IMR-90 (cell line): ENCODE data around the gene NUP54. TPM values are rescaled to one million over a fixed set of nuclear protein-coding genes. Genes with fewer than 3 reads are reported as not detected.

ENCODE experiments used
- ATAC-seq: fragments of 200-7000 bp; cut with Tn5 transposase; 2 replicates; pipeline ENCODE4 v1.9.1; 2020; ENCODE audit warnings: low read depth, mild to moderate bottlenecking, moderate library complexity
- BruUV-seq: library from RNA; stranded (reverse); fragments of 400-500 nt; replicated peaks from 2 replicates; lab custom pipeline; 2021; lab: Mats Ljungman, UMichigan
- CTCF ChIA-PET: fragments of 300-600 bp; formaldehyde crosslinking; extraction: SDS; loops from one replicate; lab custom pipeline; 2021; ENCODE audit warnings: antibody characterized with exemption; lab: Yijun Ruan, JAX
- POLR2A ChIA-PET: fragments of 300-600 bp; sonication (Branson Sonifier 250); formaldehyde crosslinking; loops from one replicate; lab custom pipeline; 2022; ENCODE audit warnings: antibody characterized with exemption; ENCODE audit not compliant: unreplicated experiment; lab: Charles Lee
- DNase-seq: peaks from one replicate; pipeline ENCODE4 v3.0.0; 2013
- H2AFZ ChIP-seq: replicated peaks from 2 replicates; pipeline ENCODE3; 2013; ENCODE audit warnings: low read length, mild to moderate bottlenecking; ENCODE audit not compliant: poor library complexity
- H2AK5ac ChIP-seq: 2 replicates; pipeline ENCODE4 v1.6.1; 2013; ENCODE audit warnings: low read depth, low read length, inconsistent platforms
- H2AK9ac ChIP-seq: replicated peaks from 2 replicates; pipeline ENCODE3; 2013; ENCODE audit warnings: mild to moderate bottlenecking, low read depth, low read length, moderate library complexity; ENCODE audit not compliant: poor library complexity
- H2BK120ac ChIP-seq: 2 replicates; pipeline ENCODE4 v1.6.1; 2013; ENCODE audit warnings: low read depth, low read length, inconsistent platforms
- H2BK15ac ChIP-seq: 3 replicates; pipeline ENCODE4 v1.6.1; 2013; ENCODE audit warnings: low read depth, low read length, inconsistent platforms
- H2BK20ac ChIP-seq: 2 replicates; pipeline ENCODE4 v1.6.1; 2013; ENCODE audit warnings: low read depth, mild to moderate bottlenecking, inconsistent platforms, low read length, moderate library complexity
- H2BK5ac ChIP-seq: 2 replicates; pipeline ENCODE4 v1.6.1; 2013; ENCODE audit warnings: mild to moderate bottlenecking, low read depth, low read length, inconsistent platforms; ENCODE audit not compliant: poor library complexity, severe bottlenecking
- H3K14ac ChIP-seq: replicated peaks from 2 replicates; pipeline ENCODE4 v1.6.1; 2013; ENCODE audit warnings: low read depth, low read length, inconsistent platforms
- H3K18ac ChIP-seq: 2 replicates; pipeline ENCODE4 v1.6.1; 2013; ENCODE audit warnings: low read depth, low read length, control low read depth
- H3K23ac ChIP-seq: 2 replicates; pipeline ENCODE4 v1.6.1; 2013; ENCODE audit warnings: low read depth, low read length, inconsistent platforms
- H3K27ac ChIP-seq: 2 replicates; pipeline ENCODE4 v1.5.1; 2013; ENCODE audit warnings: mild to moderate bottlenecking, control low read depth, low read length; ENCODE audit not compliant: insufficient read depth
- H3K27me3 ChIP-seq: 2 replicates; pipeline ENCODE4 v1.6.1; 2013; ENCODE audit warnings: low read length; ENCODE audit not compliant: control insufficient read depth, insufficient read depth
- H3K36me3 ChIP-seq: 2 replicates; pipeline ENCODE4 v1.6.1; 2013; ENCODE audit warnings: low read length, mixed read lengths; ENCODE audit not compliant: control insufficient read depth, insufficient read depth
- H3K4ac ChIP-seq: 2 replicates; pipeline ENCODE4 v1.6.1; 2013; ENCODE audit warnings: low read depth, low read length, inconsistent platforms
- H3K4me1 ChIP-seq: 2 replicates; pipeline ENCODE4 v1.6.1; 2013; ENCODE audit warnings: low read length, mixed read lengths; ENCODE audit not compliant: control insufficient read depth, insufficient read depth
- H3K4me2 ChIP-seq: 2 replicates; pipeline ENCODE4 v1.6.1; 2013; ENCODE audit warnings: low read depth, mild to moderate bottlenecking, control low read depth, low read length, moderate library complexity
- H3K4me3 ChIP-seq: 2 replicates; pipeline ENCODE4 v1.5.1; 2013; ENCODE audit warnings: low read depth, mild to moderate bottlenecking, control low read depth, low read length, moderate library complexity; ENCODE audit not compliant: insufficient read depth
- H3K56ac ChIP-seq: 2 replicates; pipeline ENCODE4 v1.6.1; 2013; ENCODE audit warnings: low read length, inconsistent platforms; ENCODE audit not compliant: insufficient read depth; ENCODE audit errors: extremely low read depth
- H3K79me1 ChIP-seq, 2 experiments: 2 replicates each; pipeline ENCODE4 v1.6.1; 2013; ENCODE audit warnings: low read length in 2 of 2, inconsistent platforms in 1 of 2, low read depth in 1 of 2
- H3K9ac ChIP-seq: 2 replicates; pipeline ENCODE4 v1.6.1; 2013; ENCODE audit warnings: low read depth, low read length, control low read depth
- H3K9me1 ChIP-seq: 2 replicates; pipeline ENCODE4 v1.6.1; 2013; ENCODE audit warnings: low read length, inconsistent platforms; ENCODE audit not compliant: insufficient read depth
- H3K9me3 ChIP-seq: 2 replicates; pipeline ENCODE4 v1.6.1; 2013; ENCODE audit warnings: low read length; ENCODE audit not compliant: control insufficient read depth, insufficient read depth
- H4K20me1 ChIP-seq: 2 replicates; pipeline ENCODE4 v1.6.1; 2013; ENCODE audit warnings: low read length, inconsistent platforms; ENCODE audit not compliant: insufficient read depth
- H4K5ac ChIP-seq: 2 replicates; pipeline ENCODE4 v1.6.1; 2013; ENCODE audit warnings: mild to moderate bottlenecking, low read depth, low read length, control low read depth
- H4K8ac ChIP-seq, 2 experiments: 2 replicates each; pipeline ENCODE4 v1.6.1; 2013; ENCODE audit warnings: low read depth in 2 of 2, low read length in 2 of 2, control low read depth in 1 of 2, inconsistent platforms in 1 of 2
- H4K91ac ChIP-seq: 2 replicates; pipeline ENCODE4 v1.6.1; 2013; ENCODE audit warnings: low read depth, low read length, inconsistent platforms; ENCODE audit not compliant: insufficient read depth
- CHD1 ChIP-seq: IDR thresholded peaks from 2 replicates; pipeline ENCODE4 v1.6.1; 2012; ENCODE audit warnings: low read depth, low read length, improper control_type of control experiment
- MAZ ChIP-seq: IDR thresholded peaks from 2 replicates; pipeline ENCODE4 v1.6.1; 2012; ENCODE audit warnings: low read depth, mild to moderate bottlenecking, low read length, improper control_type of control experiment, moderate library complexity, borderline replicate concordance
- MXI1 ChIP-seq: IDR thresholded peaks from 2 replicates; pipeline ENCODE4 v1.6.1; 2012; ENCODE audit warnings: low read depth, mild to moderate bottlenecking, low read length, moderate library complexity, borderline replicate concordance
- POLR2A ChIP-seq: IDR thresholded peaks from 2 replicates; pipeline ENCODE4 v1.6.1; 2012; ENCODE audit warnings: mild to moderate bottlenecking, low read depth, low read length
- RAD21 ChIP-seq: IDR thresholded peaks from 2 replicates; pipeline ENCODE4 v1.6.1; 2012; ENCODE audit warnings: low read length, improper control_type of control experiment
- RCOR1 ChIP-seq: IDR thresholded peaks from 2 replicates; pipeline ENCODE4 v1.6.1; 2012; ENCODE audit warnings: mild to moderate bottlenecking, low read length, improper control_type of control experiment; ENCODE audit not compliant: insufficient replicate concordance
- dilution Hi-C: fragments of 300-500 bp; cut with HindIII; formaldehyde crosslinking; loops from one replicate; pipeline ENCODE4 v1.14.3; 2018; ENCODE audit warnings: low sequenced_read_pairs; ENCODE audit not compliant: unreplicated experiment
- in situ Hi-C: fragments of 300-500 bp; cut with MboI; formaldehyde crosslinking; loops from 3 replicates; pipeline ENCODE4 v1.14.3; 2019; ENCODE audit warnings: low sequenced_read_pairs, inconsistent platforms, mixed read lengths
- intact Hi-C: fragments of 100-400 bp; cut with micrococcal nuclease; formaldehyde crosslinking; loops from 2 replicates; pipeline ENCODE4 v1.10.0; 2022
- polyA plus RNA-seq, 3 experiments: library from polyadenylated mRNA; depleted of rRNA; stranded (reverse); fragments of >200 nt; gene quantifications; 2 replicates each; pipeline ENCODE4 v1.2.3, GENCODE V29; 2012; ENCODE audit warnings: low replicate concordance in 1 of 3
- total RNA-seq: library from RNA; depleted of rRNA; stranded (reverse); fragments of >200 nt; gene quantifications from 2 replicates; pipeline ENCODE4 v1.2.3, GENCODE V29; 2012

Gene NUP54
- total and polyA plus RNA-seq, 2 of the 4 experiments (the other 2 are of a cell fraction) = 24.6 to 44.4 TPM

DNA sequence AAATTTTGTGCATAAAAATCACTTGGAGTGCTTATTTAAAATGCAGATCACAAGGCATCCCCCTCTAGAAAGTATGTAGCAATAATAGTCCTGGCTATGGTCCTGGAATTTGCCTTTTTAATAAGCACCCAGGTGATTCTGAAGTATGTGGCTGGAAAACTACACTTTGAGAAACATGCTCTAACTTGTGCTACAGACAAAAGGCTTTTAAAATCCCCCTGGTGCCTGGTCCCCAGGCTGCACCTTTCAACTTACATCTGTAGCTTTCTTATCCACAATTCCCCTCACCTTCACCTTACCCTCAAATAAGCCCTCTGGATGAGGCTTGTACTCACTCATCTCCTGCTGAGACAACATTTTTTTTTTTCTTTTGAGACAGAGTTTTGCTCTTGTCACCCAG is 52.6 kb downstream of the NUP54 start:
- Histone ChIP-seq H3K4me2 (no peak overlapping the region), H2BK5ac (no peak overlapping the region), H3K9ac (no peak overlapping the region), H2AFZ (no peak overlapping the region), H4K8ac (no peak overlapping the region), H3K14ac (no peak overlapping the region), H3K79me1 (no peaks in the 10 kb centered on the region), H3K56ac (no peak overlapping the region), H3K36me3 (no peaks in the 10 kb centered on the region), H2BK120ac (no peak overlapping the region), H3K4me3 (no peak overlapping the region), H3K9me3 (no peaks in the 10 kb centered on the region), H4K20me1 (no peaks in the 10 kb centered on the region), H2BK15ac (no peak overlapping the region), H2BK20ac (no peak overlapping the region), H3K18ac (no peak overlapping the region), H3K4ac (no peak overlapping the region), H3K4me1 (0 out of 2 replicates have a peak, but pooled peaks cover 2% of the 10 kb centered on the region), H3K23ac (no peak overlapping the region), H3K27ac (no peak overlapping the region), H4K91ac (no peak overlapping the region), H3K27me3 (peaks cover 10% of the 10 kb centered on the region), H2AK5ac (no peak overlapping the region), H4K5ac (no peak overlapping the region), H3K9me1 (0 out of 2 replicates have a peak, but pooled peaks cover 2% of the 10 kb centered on the region), H2AK9ac (no peak overlapping the region)
- intact Hi-C loops = no loop called here
- ChIA-PET CTCF (no interaction called here), POLR2A (no interaction called here)
- dilution Hi-C loops = no loop called here
- in situ Hi-C loops = no loop called here
- TF ChIP-seq RCOR1 (no peak), MAZ (no peak), POLR2A (no peak), MXI1 (no peak), CHD1 (no peak), RAD21 (no peak)
- no peak for ATAC-seq
- BruUV-seq = no TSS peak
- no peak for DNase-seq
